CD8-positive, alpha-beta memory T cell (primary cell): ENCODE data around the gene MAP4K2. TPM values are rescaled to one million over a fixed set of nuclear protein-coding genes. Genes with fewer than 3 reads are reported as not detected.
A peak's percentile ranks its signal among the peaks of the same experiment; 100 is the strongest.

Experiments
- CTCF ChIA-PET: fragments of 350-600 bp; sonication (Branson Sonifier 250); formaldehyde crosslinking; loops from one replicate; lab custom pipeline; 2021; ENCODE audit warnings: antibody characterized with exemption; lab: Charles Lee
- POLR2A ChIA-PET: fragments of 350-600 bp; sonication (Branson Sonifier 250); formaldehyde crosslinking; loops from one replicate; lab custom pipeline; 2021; ENCODE audit warnings: antibody characterized with exemption; lab: Charles Lee
- DNase-seq, 5 donors: peaks; one replicate each; pipeline versions ENCODE4 v3.0.0 to v3.0.0-alpha.2; 2020 to 2022; ENCODE audit warnings: mixed read lengths in 1 of 5
- H3K27ac ChIP-seq: one replicate; pipeline ENCODE4 v1.7.0; 2013; ENCODE audit warnings: low read depth, mild to moderate bottlenecking, low read length, moderate library complexity
- H3K27me3 ChIP-seq: 2 replicates; pipeline ENCODE4 v1.7.0; 2013; ENCODE audit warnings: low read length, mild to moderate bottlenecking; ENCODE audit not compliant: insufficient read depth, poor library complexity, severe bottlenecking
- H3K36me3 ChIP-seq: 2 replicates; pipeline ENCODE4 v1.7.0; 2013; ENCODE audit warnings: mild to moderate bottlenecking, low read length, moderate library complexity; ENCODE audit not compliant: insufficient read depth
- H3K4me1 ChIP-seq: 2 replicates; pipeline ENCODE4 v1.7.0; 2013; ENCODE audit warnings: mild to moderate bottlenecking, low read length, moderate library complexity; ENCODE audit not compliant: insufficient read depth
- H3K4me3 ChIP-seq: 2 replicates; pipeline ENCODE4 v1.7.0; 2013; ENCODE audit warnings: mild to moderate bottlenecking, low read length
- H3K9me3 ChIP-seq: 2 replicates; pipeline ENCODE4 v1.7.0; 2013; ENCODE audit warnings: mild to moderate bottlenecking, low read length
- H3K27ac Mint-ChIP-seq, 8 donors: one replicate each; pipeline ENCODE4 v1.8.0; 2020 to 2021; ENCODE audit warnings: mixed read lengths in 8 of 8, mild to moderate bottlenecking in 6 of 8, inconsistent platforms in 3 of 8, moderate library complexity in 3 of 8
- H3K27me3 Mint-ChIP-seq, 2 donors: one replicate each; pipeline ENCODE4 v1.8.0; 2020 to 2021; ENCODE audit warnings: mixed read lengths in 2 of 2, mild to moderate bottlenecking in 1 of 2, moderate library complexity in 1 of 2
- H3K36me3 Mint-ChIP-seq, 3 donors: one replicate each; pipeline ENCODE4 v1.8.0; 2020 to 2021; ENCODE audit warnings: mixed read lengths in 3 of 3, inconsistent platforms in 1 of 3, mild to moderate bottlenecking in 1 of 3
- H3K4me1 Mint-ChIP-seq, 3 donors: one replicate each; pipeline ENCODE4 v1.8.0; 2020 to 2021; ENCODE audit warnings: mixed read lengths in 3 of 3, inconsistent platforms in 1 of 3, mild to moderate bottlenecking in 1 of 3
- H3K4me3 Mint-ChIP-seq, 7 donors: one replicate each; pipeline ENCODE4 v1.8.0; 2020 to 2021; ENCODE audit warnings: mixed read lengths in 7 of 7, mild to moderate bottlenecking in 6 of 7, moderate library complexity in 4 of 7, inconsistent platforms in 2 of 7
- H3K9me3 Mint-ChIP-seq, 5 donors: one replicate each; pipeline ENCODE4 v1.8.0; 2020 to 2022; ENCODE audit warnings: mixed read lengths in 5 of 5, mild to moderate bottlenecking in 3 of 5, moderate library complexity in 2 of 5, inconsistent platforms in 1 of 5
- polyA plus RNA-seq: library from polyadenylated mRNA; unstranded; fragments of 300-500 nt; fragmentation: Illumina TruSeq; gene quantifications from one replicate; pipeline ENCODE4 v1.2.3, GENCODE V29; 2021
- total RNA-seq, 2 experiments: library from RNA; stranded (reverse); gene quantifications; one replicate each; pipeline ENCODE4 v1.2.3, GENCODE V29; 2021

MAP4K2 gene
- total and polyA plus RNA-seq, 3 experiments from 2014 or later: 39.0 to 55.3 (median 54.8) TPM

GRCh38 chr11:64787526-64788320, 15.3 kb downstream of the MAP4K2 start:
- DNase-seq: peak; percentile 30 to 70 (median 40)
- H3K27ac Mint-ChIP-seq: peak overlapping the region in 5 of 8 donors; percentile 36 to 75 (median 50)
- H3K27me3 Mint-ChIP-seq: peaks cover 0 to 1% of the 10 kb centered on the region in 2 donors
- peaks cover 3 to 5% (median 4%) of the 10 kb centered on the region in 3 donors for H3K4me1 Mint-ChIP-seq
- H3K36me3 Mint-ChIP-seq: peaks cover 0 to 41% (median 8%) of the 10 kb centered on the region in 3 donors
- ChIA-PET CTCF (interaction anchor here (0.9 to 1.5 kb wide), 5 partner anchors 9 to 106 kb away, joined by 3 to 9 read pairs (median 4); partner anchors contain the start of gene SF1), POLR2A (no interaction called here)
- H3K9me3 Mint-ChIP-seq: no peaks in the 10 kb centered on the region
- Histone ChIP-seq H3K9me3 (no peaks in the 10 kb centered on the region), H3K27me3 (no peaks in the 10 kb centered on the region), H3K4me3 (no peak overlapping the region), H3K36me3 (no peaks in the 10 kb centered on the region), H3K27ac (no peak overlapping the region), H3K4me1 (peaks cover 7% of the 10 kb centered on the region)
- H3K4me3 Mint-ChIP-seq: no peak overlapping the region

DNA sequence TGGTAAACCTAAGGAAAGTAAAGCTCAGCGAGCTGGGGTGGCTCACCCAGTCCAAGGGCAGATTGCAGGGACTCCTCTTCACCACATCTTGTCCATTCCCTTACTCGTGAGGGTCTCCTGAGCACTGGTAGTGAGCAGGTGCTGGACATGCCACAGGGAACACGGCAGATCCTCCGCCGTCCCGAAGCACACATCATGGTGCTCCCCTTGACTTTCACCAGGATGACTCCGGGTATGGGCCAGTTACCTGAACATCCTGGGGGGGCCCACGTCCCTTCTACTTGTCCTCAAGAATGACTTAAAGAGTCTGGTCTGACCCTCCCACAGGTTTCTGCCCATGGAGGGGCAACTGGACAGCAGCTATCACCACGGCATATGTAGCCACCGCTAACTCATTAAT, 16.7 kb downstream of the MAP4K2 start:
- H3K36me3 ChIP-seq: no peaks in the 10 kb centered on the region
- no peak overlapping the region for H3K4me3 ChIP-seq
- Mint-ChIP-seq H3K4me3 (no peak overlapping the region), H3K27ac (peak overlapping the region in 4 of 8 donors; percentile 2 to 45 (median 34)), H3K9me3 (no peaks in the 10 kb centered on the region), H3K36me3 (peaks cover 0 to 31% (median 4%) of the 10 kb centered on the region in 3 donors), H3K27me3 (no peaks in the 10 kb centered on the region), H3K4me1 (peaks cover 3 to 6% (median 5%) of the 10 kb centered on the region in 3 donors)
- DNase-seq: peak in 1 of 5 donors; percentile 35
- H3K4me1 ChIP-seq: peaks cover 7% of the 10 kb centered on the region
- no peaks in the 10 kb centered on the region for H3K9me3 ChIP-seq
- no peaks in the 10 kb centered on the region for H3K27me3 ChIP-seq
- H3K27ac ChIP-seq: no peak overlapping the region
- ChIA-PET POLR2A (interaction anchor here (1.1 to 1.3 kb wide), 2 partner anchors 12 to 16 kb away, joined by 4 to 5 read pairs; partner anchors contain the start of gene MAP4K2), CTCF (interaction anchor here (1.3 to 2.6 kb wide), 3 partner anchors 10 to 98 kb away, joined by 3 to 7 read pairs (median 3); no protein-coding TSS in a partner anchor)

GRCh38 chr11:64784813-64785581, 18.0 kb downstream of the MAP4K2 start:
- H3K36me3 Mint-ChIP-seq: peaks cover 0 to 21% (median 3%) of the 10 kb centered on the region in 3 donors
- peaks cover 13 to 19% (median 18%) of the 10 kb centered on the region in 3 donors for H3K4me1 Mint-ChIP-seq
- Histone ChIP-seq H3K4me1 (peaks cover 14% of the 10 kb centered on the region), H3K9me3 (no peaks in the 10 kb centered on the region), H3K4me3 (no peak overlapping the region), H3K27me3 (no peaks in the 10 kb centered on the region), H3K27ac (no peak overlapping the region), H3K36me3 (no peaks in the 10 kb centered on the region)
- no peak overlapping the region for H3K4me3 Mint-ChIP-seq
- CTCF ChIA-PET: interaction anchor here (0.7 to 2.6 kb wide), 8 partner anchors 10 to 96 kb away, joined by 3 to 7 read pairs (median 4); no protein-coding TSS in a partner anchor
- no peaks in the 10 kb centered on the region for H3K27me3 Mint-ChIP-seq
- H3K27ac Mint-ChIP-seq: peak overlapping the region in 4 of 8 donors; percentile 2 to 33 (median 20)
- no peak for DNase-seq
- POLR2A ChIA-PET: interaction anchor here (0.7 to 1.6 kb wide), 4 partner anchors 10 to 40 kb away, joined by 3 to 5 read pairs (median 4); partner anchors contain the start of gene MAP4K2
- no peaks in the 10 kb centered on the region for H3K9me3 Mint-ChIP-seq

DNA sequence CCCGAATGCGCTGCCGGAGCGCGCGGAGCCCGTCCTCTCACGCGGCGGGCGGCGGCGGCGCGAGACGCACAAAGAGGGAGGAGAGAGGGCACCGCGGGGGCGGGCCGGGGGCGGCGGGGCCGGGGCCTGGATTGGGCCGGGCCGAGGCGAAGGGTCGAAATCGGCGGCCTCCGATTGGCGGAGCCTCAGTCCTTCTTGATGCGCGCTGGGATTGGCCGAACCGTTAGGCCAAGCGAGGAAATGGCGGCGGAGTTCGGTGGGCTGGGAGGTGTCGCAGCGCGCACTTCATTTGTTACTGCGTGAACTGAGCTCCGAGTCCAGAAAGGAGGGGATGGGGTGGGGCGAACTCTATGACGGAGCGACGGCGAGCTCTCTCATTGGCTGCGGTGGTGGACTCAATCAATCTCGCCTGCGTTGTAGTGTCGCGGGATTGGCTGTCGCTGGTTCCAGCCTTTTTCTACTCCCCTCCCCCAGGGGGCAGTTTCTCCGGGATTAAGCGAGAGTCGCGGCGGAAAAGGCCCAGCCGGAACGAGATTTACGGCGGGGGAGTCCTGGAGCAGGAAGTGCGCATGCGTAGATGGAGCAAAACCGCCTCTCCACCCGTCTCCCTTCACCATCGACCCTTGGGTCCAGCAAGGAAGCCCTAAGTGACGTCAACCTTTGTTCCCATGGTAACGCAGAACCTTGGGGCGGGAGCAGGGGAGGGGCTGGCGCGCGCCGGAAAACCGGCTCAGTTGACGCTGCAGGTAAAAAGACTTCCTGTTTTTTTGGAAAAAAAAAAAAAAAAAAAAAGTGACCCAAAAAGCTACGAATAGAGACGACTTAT, 24.3 kb downstream of the MAP4K2 start, which contains the start of gene SF1:
TSS of gene SF1 (minus strand) at position 70 of the 826 bp plus-strand sequence. CDS start 150 bp downstream, outside the sequence.
- Mint-ChIP-seq H3K9me3 (no peaks in the 10 kb centered on the region), H3K4me3 (peak within 1 kb of the TSS; percentile 90 to 96 (median 95)), H3K4me1 (peaks cover 58 to 64% (median 63%) of the 10 kb centered on the region in 3 donors), H3K27me3 (peaks cover 0 to 7% of the 10 kb centered on the region in 2 donors), H3K27ac (peak within 1 kb of the TSS; percentile 97 to 100 (median 99)), H3K36me3 (peaks cover 22 to 47% (median 28%) of the 10 kb centered on the region in 3 donors)
- Histone ChIP-seq H3K9me3 (no peaks in the 10 kb centered on the region), H3K27ac (peak within 1 kb of the TSS; percentile 98), H3K4me3 (peak within 1 kb of the TSS; percentile 99), H3K4me1 (peaks cover 53% of the 10 kb centered on the region), H3K36me3 (peaks cover 31% of the 10 kb centered on the region), H3K27me3 (no peaks in the 10 kb centered on the region)
- ChIA-PET POLR2A (interaction anchor here (0.6 to 6.6 kb wide), 38 partner anchors 8 to 1218 kb away, joined by 3 to 158 read pairs (median 6); partner anchors contain the start of genes BAD, CDC42BPG, FAU and MALAT1), CTCF (interaction anchor here (0.6 to 26.7 kb wide), 13 partner anchors 9 to 104 kb away, joined by 3 to 441 read pairs (median 4); partner anchors contain the start of genes PYGM and RASGRP2)
- DNase-seq: peak; percentile 98 to 100 (median 100)

DNA sequence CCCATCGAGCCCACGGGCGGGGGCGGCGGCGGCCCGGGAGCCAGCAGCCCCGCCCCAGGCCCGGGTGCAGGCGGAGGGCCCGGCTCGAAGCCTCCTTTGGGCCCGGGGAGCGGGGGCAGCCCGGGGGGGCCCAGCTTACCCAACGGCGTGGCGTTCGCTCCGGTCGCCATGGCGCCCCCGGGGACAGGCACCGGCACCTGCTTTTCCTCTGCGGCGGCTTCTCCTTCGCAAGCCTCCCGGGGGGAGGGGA, 24.9 kb downstream of the MAP4K2 start:
- H3K27ac Mint-ChIP-seq: peak overlapping the region in 7 of 8 donors; percentile 97 to 100 (median 99)
- POLR2A ChIA-PET: interaction anchor here (0.9 to 6.6 kb wide), 22 partner anchors 10 to 721 kb away, joined by 3 to 158 read pairs (median 8); partner anchors contain the start of genes BAD, CDC42BPG, FAU and MAP4K2
- no peak for DNase-seq

GRCh38 chr11:64777449-64778222, 25.4 kb downstream of the MAP4K2 start:
- ChIA-PET CTCF (interaction anchor here (1.1 to 26.7 kb wide), 6 partner anchors 10 to 33 kb away, joined by 3 to 441 read pairs (median 9); partner anchors contain the start of gene RASGRP2), POLR2A (interaction anchor here (0.7 to 6.6 kb wide), 14 partner anchors 9 to 493 kb away, joined by 3 to 158 read pairs (median 12); partner anchors contain the start of genes BAD, EHD1, MAP4K2 and MEN1)
- Histone ChIP-seq H3K36me3 (peaks cover 42% of the 10 kb centered on the region), H3K4me1 (peaks cover 63% of the 10 kb centered on the region), H3K27me3 (no peaks in the 10 kb centered on the region), H3K9me3 (no peaks in the 10 kb centered on the region), H3K27ac (peak overlapping the region; percentile 98), H3K4me3 (peak overlapping the region; percentile 99)
- peak overlapping the region; percentile 90 to 96 (median 95) for H3K4me3 Mint-ChIP-seq
- DNase-seq: peak; percentile 77 to 88 (median 82)
- H3K36me3 Mint-ChIP-seq: peaks cover 32 to 58% (median 34%) of the 10 kb centered on the region in 3 donors
- H3K27ac Mint-ChIP-seq: peak overlapping the region; percentile 58 to 98 (median 96)
- H3K27me3 Mint-ChIP-seq: peaks cover 0 to 7% of the 10 kb centered on the region in 2 donors
- peaks cover 67 to 75% (median 74%) of the 10 kb centered on the region in 3 donors for H3K4me1 Mint-ChIP-seq
- H3K9me3 Mint-ChIP-seq: no peaks in the 10 kb centered on the region

More for the DNA sequence above, 24.9 kb downstream of the MAP4K2 start:
- CTCF ChIA-PET: interaction anchor here (0.7 to 26.7 kb wide), 10 partner anchors 10 to 89 kb away, joined by 3 to 441 read pairs (median 4); partner anchors contain the start of genes PYGM and RASGRP2
- Histone ChIP-seq H3K27me3 (no peaks in the 10 kb centered on the region), H3K36me3 (peaks cover 37% of the 10 kb centered on the region), H3K9me3 (no peaks in the 10 kb centered on the region), H3K4me3 (no peak overlapping the region), H3K27ac (peak overlapping the region; percentile 98), H3K4me1 (peaks cover 58% of the 10 kb centered on the region)
- H3K4me3 Mint-ChIP-seq: peak overlapping the region; percentile 82 to 92 (median 88)
- peaks cover 0 to 7% of the 10 kb centered on the region in 2 donors for H3K27me3 Mint-ChIP-seq
- peaks cover 62 to 70% (median 68%) of the 10 kb centered on the region in 3 donors for H3K4me1 Mint-ChIP-seq
- no peaks in the 10 kb centered on the region for H3K9me3 Mint-ChIP-seq
- peaks cover 27 to 52% (median 31%) of the 10 kb centered on the region in 3 donors for H3K36me3 Mint-ChIP-seq
